Endothelial cell of umbilical vein (primary cell): Measurements from ENCODE around the gene EIF2B5. TPM values are rescaled to one million over a fixed set of nuclear protein-coding genes. Genes with fewer than 3 reads are reported as not detected.
A peak's percentile ranks its signal among the peaks of the same experiment; 100 is the strongest.

Experiments
- BruUV-seq: library from RNA; stranded (reverse); fragments of 400-500 nt; replicated peaks from 2 replicates; lab custom pipeline; 2021; lab: Mats Ljungman, UMichigan
- CTCF ChIA-PET: fragments of 300-600, 350-600 bp; sonication (Branson Sonifier 250); formaldehyde crosslinking; loops from one replicate; lab custom pipeline; 2021; ENCODE audit warnings: antibody characterized with exemption, inconsistent platforms; lab: Charles Lee
- POLR2A ChIA-PET: fragments of 300-600, 350-600 bp; sonication (Branson Sonifier 250); formaldehyde crosslinking; loops from one replicate; lab custom pipeline; 2021; ENCODE audit warnings: antibody characterized with exemption, inconsistent platforms; lab: Charles Lee
- DNase-seq: peaks from one replicate; pipeline ENCODE4 v3.0.0-alpha.2; 2011; ENCODE audit warnings: low read depth, low spot score
- FAIRE-seq: peaks from 2 replicates; lab custom pipeline; 2011; peaks lifted over from hg19 to GRCh38; lab: Jason Lieb, UNC
- H2AFZ ChIP-seq: 2 replicates; pipeline ENCODE4 v1.6.0; 2012; ENCODE audit warnings: low read depth, low read length, control low read depth, inconsistent platforms
- H3K27ac ChIP-seq: 2 replicates; pipeline ENCODE4 v1.5.1; 2011; ENCODE audit warnings: low read depth, mild to moderate bottlenecking, control low read depth, low read length, moderate library complexity; ENCODE audit not compliant: insufficient read depth
- H3K27me3 ChIP-seq, 2 experiments: 2 replicates each; pipeline versions ENCODE4 v1.6.0 to v1.6.1; 2011; ENCODE audit warnings: low read length in 2 of 2, mixed read lengths in 1 of 2; ENCODE audit not compliant: control insufficient read depth in 2 of 2, insufficient read depth in 2 of 2
- H3K36me3 ChIP-seq, 2 experiments: 2 replicates in 1 of 2; 3 replicates in 1 of 2; pipeline ENCODE4 v1.5.1; 2011; ENCODE audit warnings: low read length in 2 of 2, mild to moderate bottlenecking in 1 of 2, moderate library complexity in 1 of 2; ENCODE audit not compliant: control insufficient read depth in 2 of 2, insufficient read depth in 2 of 2; ENCODE audit errors: extremely low read depth in 1 of 2
- H3K4me1 ChIP-seq: 3 replicates; pipeline ENCODE4 v1.5.1; 2011; ENCODE audit warnings: mild to moderate bottlenecking, low read length; ENCODE audit not compliant: control insufficient read depth, insufficient read depth; ENCODE audit errors: extremely low read depth
- H3K4me2 ChIP-seq: 2 replicates; pipeline ENCODE4 v1.6.1; 2011; ENCODE audit warnings: low read length, control low read depth, mixed read lengths; ENCODE audit not compliant: insufficient read depth
- H3K4me3 ChIP-seq, 3 experiments: fragments of 200-600 bp in 1 of 3; sonication (generic), shearing (Covaris generic) in 1 of 3; replicated peaks in 1 of 3; 2 replicates each; pipeline ENCODE4 v1.5.1; 2011 to 2016; ENCODE audit warnings: control low read depth in 3 of 3, low read length in 3 of 3, mild to moderate bottlenecking in 2 of 3, inconsistent platforms in 1 of 3, low read depth in 1 of 3, moderate library complexity in 1 of 3; ENCODE audit not compliant: insufficient read depth in 1 of 3
- H3K79me2 ChIP-seq: 2 replicates; pipeline ENCODE4 v1.6.0; 2012; ENCODE audit warnings: low read length, inconsistent platforms; ENCODE audit not compliant: control insufficient read depth, insufficient read depth
- H3K9ac ChIP-seq: replicated peaks from 2 replicates; pipeline ENCODE3; 2011; ENCODE audit warnings: low read length, control low read depth; ENCODE audit not compliant: insufficient read depth; ENCODE audit errors: extremely low read depth
- H3K9me1 ChIP-seq: replicated peaks from 3 replicates; pipeline ENCODE4 v1.6.0; 2011; ENCODE audit warnings: mild to moderate bottlenecking, low read length; ENCODE audit not compliant: control insufficient read depth, insufficient read depth; ENCODE audit errors: extremely low read depth
- H3K9me3 ChIP-seq: replicated peaks from 2 replicates; pipeline ENCODE4 v1.5.1; 2012; ENCODE audit warnings: low read length, inconsistent platforms; ENCODE audit not compliant: control insufficient read depth, insufficient read depth
- H4K20me1 ChIP-seq: replicated peaks from 2 replicates; pipeline ENCODE3; 2011; ENCODE audit warnings: mild to moderate bottlenecking, low read length; ENCODE audit not compliant: control insufficient read depth, insufficient read depth; ENCODE audit errors: extremely low read depth
- CTCF ChIP-seq, 2 donors: IDR thresholded peaks; 1 replicate in 1 of 2; 2 replicates in 1 of 2; pipeline ENCODE4 v1.5.1; 2011; ENCODE audit warnings: low read length in 2 of 2, mild to moderate bottlenecking in 2 of 2, moderate library complexity in 2 of 2, control low read depth in 1 of 2, inconsistent platforms in 1 of 2, low read depth in 1 of 2; ENCODE audit not compliant: insufficient read depth in 1 of 2; ENCODE audit errors: extremely low read depth in 1 of 2
- EZH2 ChIP-seq: IDR thresholded peaks from 2 replicates; pipeline ENCODE4 v1.6.1; 2012; ENCODE audit warnings: borderline replicate concordance, low read depth, mild to moderate bottlenecking, moderate library complexity, low read length, inconsistent platforms; ENCODE audit not compliant: severe bottlenecking
- FOS ChIP-seq: IDR thresholded peaks from 2 replicates; pipeline ENCODE4 v1.6.1; 2011; ENCODE audit warnings: mild to moderate bottlenecking, low read length, moderate library complexity, borderline replicate concordance; ENCODE audit not compliant: insufficient read depth
- GATA2 ChIP-seq: IDR thresholded peaks from 2 replicates; pipeline ENCODE4 v1.7.0; 2011; ENCODE audit warnings: low read depth, mild to moderate bottlenecking, moderate library complexity, mixed read lengths, low read length; ENCODE audit not compliant: insufficient read length, insufficient read depth
- JUN ChIP-seq: IDR thresholded peaks from 2 replicates; pipeline ENCODE4 v1.6.1; 2011; ENCODE audit warnings: borderline replicate concordance, low read depth; ENCODE audit not compliant: insufficient read length, insufficient read depth
- MYC ChIP-seq: IDR thresholded peaks from one replicate; pipeline ENCODE4 v1.6.1; 2011; ENCODE audit warnings: mild to moderate bottlenecking, low read depth, low read length
- POLR2A ChIP-seq: IDR thresholded peaks from 2 replicates; pipeline ENCODE4 v1.6.1; 2012; ENCODE audit warnings: low read depth, mild to moderate bottlenecking, control low read depth, low read length
- POLR2AphosphoS5 ChIP-seq: IDR thresholded peaks from 2 replicates; pipeline ENCODE4 v1.6.1; 2012; ENCODE audit warnings: low read depth, mild to moderate bottlenecking, control low read depth, low read length, moderate library complexity; ENCODE audit not compliant: insufficient read depth
- dilution Hi-C: fragments of 300-500 bp; cut with MboI; formaldehyde crosslinking; loops from one replicate; pipeline ENCODE4 v1.15.0; 2019; ENCODE audit warnings: low sequenced_read_pairs; ENCODE audit not compliant: extremely low pct_ligation_motif_present
- intact Hi-C: fragments of 100-400 bp; cut with micrococcal nuclease; formaldehyde crosslinking; loops from one replicate; pipeline ENCODE4 v1.10.0; 2022
- polyA plus RNA-seq, 4 experiments: library from polyadenylated mRNA; depleted of rRNA in 3 of 4; stranded (reverse) in 3 of 4; unstranded in 1 of 4; fragments of >200 nt; gene quantifications; 2 replicates each; pipeline versions ENCODE4 v1.2.1 to v1.2.3, GENCODE V29; 2011 to 2012; ENCODE audit warnings: missing spikeins in 1 of 4
- total RNA-seq: library from RNA; stranded (reverse); gene quantifications from 2 replicates; pipeline ENCODE4 v1.2.3, GENCODE V29; 2021
- TF ChIP-seq, protein P1 (sequence below): IDR thresholded peaks from 2 replicates; pipeline ENCODE4 v1.6.1; 2011; ENCODE audit not compliant: insufficient read depth, insufficient read length

The EIF2B5 gene
- total and polyA plus RNA-seq, 2 donors (not counting 3 experiments of a cell fraction or from before 2014, with no cell fraction given) = 42.7 to 44.7 TPM

DNA sequence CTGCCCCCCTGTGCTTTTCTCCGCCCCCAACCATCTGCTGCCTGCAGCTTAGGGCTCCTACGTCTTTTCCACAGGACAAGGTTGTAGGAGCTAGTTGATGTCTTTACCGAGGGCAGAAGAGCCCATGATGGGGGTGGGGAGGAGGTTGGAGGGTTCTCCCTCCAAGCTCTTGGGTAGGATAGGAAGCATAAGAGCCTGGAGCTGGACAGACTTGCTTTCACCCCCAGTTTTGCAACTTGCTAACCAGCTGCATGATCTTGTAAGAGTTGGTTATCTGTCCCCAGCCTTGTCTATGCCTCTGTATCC is 51.7 kb downstream of the EIF2B5 start:
- peaks cover 14 to 45% of the 10 kb centered on the region in 2 experiments for H3K36me3 ChIP-seq
- no peak overlapping the region for H2AFZ ChIP-seq
- ChIA-PET POLR2A (interaction anchor here (1.0 kb wide), 1 partner anchor 9 kb away, joined by 3 read pairs; no protein-coding TSS in a partner anchor), CTCF (interaction anchor here (1.6 to 3.7 kb wide), 5 partner anchors 40 to 291 kb away, joined by 6 to 25 read pairs (median 7); partner anchors contain the start of gene EEF1AKMT4)
- intact Hi-C loops = loop anchor here (1.0 to 5.0 kb wide), 4 partner anchors 40 to 292 kb away; partner anchors contain the start of genes EIF2B5 and VWA5B2
- H3K9me3 ChIP-seq = no peaks in the 10 kb centered on the region
- TSS peak; percentile 7 for BruUV-seq
- FAIRE-seq = no peak
- peak overlapping the region; percentile 37 for H3K4me2 ChIP-seq
- peaks cover 25% of the 10 kb centered on the region for H3K79me2 ChIP-seq
- no peaks in the 10 kb centered on the region for H4K20me1 ChIP-seq
- H3K4me1 ChIP-seq = peaks cover 14% of the 10 kb centered on the region
- H3K4me3 ChIP-seq = peak overlapping the region in 2 of 3 experiments; percentile 54 to 92
- no peaks in the 10 kb centered on the region for H3K27me3 ChIP-seq
- dilution Hi-C loops = no loop called here
- TF ChIP-seq MYC (no peak), EZH2 (no peak), POLR2A (no peak), JUN (no peak), FOS (no peak), GATA2 (no peak), POLR2AphosphoS5 (no peak), CTCF (IDR thresholded peaks at IDR 0.05; ENCODE audit: extremely low read depth in 1 of 2, insufficient read depth in 1 of 2, low read depth in 1 of 2, low read length in 2 of 2) (no peak)
- TF ChIP-seq, protein P1, sequence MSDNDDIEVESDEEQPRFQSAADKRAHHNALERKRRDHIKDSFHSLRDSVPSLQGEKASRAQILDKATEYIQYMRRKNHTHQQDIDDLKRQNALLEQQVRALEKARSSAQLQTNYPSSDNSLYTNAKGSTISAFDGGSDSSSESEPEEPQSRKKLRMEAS = no peak
- peak overlapping the region; percentile 48 for H3K9ac ChIP-seq
- no peak overlapping the region for H3K27ac ChIP-seq
- peak; percentile 9 for DNase-seq
- no peaks in the 10 kb centered on the region for H3K9me1 ChIP-seq
